GM21825 (cell line): ENCODE results near the gene CCDC201.
"Not testable (repeated sequence)": the region's sequence is repeated elsewhere in the genome, so short reads cannot be mapped to it uniquely, and the experiment has no call there.

Source experiments
- ATAC-seq: cut with Tn5 transposase; IDR thresholded peaks from one replicate; pipeline ENCODE4 v1.9.1; 2021; ENCODE audit warnings: mild to moderate bottlenecking, moderate library complexity; ENCODE audit not compliant: unreplicated experiment

The CCDC201 gene

DNA sequence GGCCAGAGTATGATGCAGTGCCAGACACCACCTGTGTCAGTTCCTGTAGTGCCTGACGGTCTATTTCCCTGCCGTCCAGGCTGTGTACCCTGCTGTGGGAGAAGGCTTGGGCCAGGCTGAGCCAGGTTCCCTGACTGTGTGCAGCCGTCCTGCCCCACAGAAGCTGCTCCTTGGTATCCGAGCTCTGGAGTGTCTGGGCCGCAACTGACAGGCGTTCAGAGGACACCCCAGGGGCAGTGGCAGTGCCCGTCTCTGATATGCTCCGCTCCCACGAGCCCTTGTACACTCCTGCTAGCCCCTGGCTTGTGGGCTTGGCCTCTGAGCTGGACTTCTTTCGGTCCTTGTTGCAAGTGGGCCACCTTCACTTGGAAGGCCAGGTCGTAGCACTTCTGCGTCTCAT lies 55.0 kb downstream of the CCDC201 start:
- not testable (repeated sequence) for ATAC-seq

- not testable (repeated sequence) for ATAC-seq
Measured at GRCh38 chr7:45817016-45817415, 55.9 kb downstream of the CCDC201 start.

GRCh38 chr7:45814216-45815118 lies 58.4 kb downstream of the CCDC201 start:
- not testable (repeated sequence) for ATAC-seq

DNA sequence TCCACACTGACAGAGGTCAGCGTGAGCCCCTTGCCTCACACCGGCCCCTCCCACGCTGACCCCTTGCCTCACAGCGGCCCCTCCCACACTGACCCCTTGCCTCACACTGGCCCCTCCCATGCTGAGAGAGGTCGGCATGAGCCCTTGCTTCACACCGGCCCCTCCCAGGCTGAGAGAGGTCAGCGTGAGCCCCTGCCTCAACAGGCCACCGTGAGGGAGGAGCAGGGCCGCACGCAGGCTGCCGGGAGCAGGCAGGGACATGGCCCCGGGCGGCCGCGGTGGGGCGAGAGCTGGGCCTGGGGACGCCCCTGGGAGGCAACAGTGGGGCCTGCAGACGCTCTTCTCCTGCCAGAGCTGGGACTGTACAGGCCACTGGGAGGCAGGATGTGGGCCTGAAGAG lies 59.1 kb downstream of the CCDC201 start:
- ATAC-seq: not testable (repeated sequence)

DNA sequence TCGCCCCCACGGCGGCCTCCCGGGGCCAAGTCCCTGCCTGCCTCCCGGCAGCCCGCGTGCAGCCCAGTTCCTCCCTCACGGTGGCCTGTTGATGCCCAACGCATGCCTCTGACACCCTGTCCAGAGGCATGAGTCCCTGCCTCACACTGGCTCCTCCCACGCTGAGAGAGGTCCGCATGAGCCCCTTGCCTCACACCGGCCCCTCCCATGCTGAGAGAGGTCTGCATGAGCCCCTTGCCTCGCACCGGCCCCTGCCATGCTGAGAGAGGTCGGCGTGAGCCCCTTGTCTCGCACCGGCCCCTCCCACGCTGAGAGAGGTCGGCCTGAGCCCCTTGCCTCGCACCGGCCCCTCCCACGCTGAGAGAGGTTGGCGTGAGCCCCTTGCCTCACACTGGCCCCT lies 59.9 kb downstream of the CCDC201 start:
- no peak for ATAC-seq

GRCh38 chr7:45811652-45812234 lies 61.1 kb downstream of the CCDC201 start:
- ATAC-seq: not testable (repeated sequence)

DNA sequence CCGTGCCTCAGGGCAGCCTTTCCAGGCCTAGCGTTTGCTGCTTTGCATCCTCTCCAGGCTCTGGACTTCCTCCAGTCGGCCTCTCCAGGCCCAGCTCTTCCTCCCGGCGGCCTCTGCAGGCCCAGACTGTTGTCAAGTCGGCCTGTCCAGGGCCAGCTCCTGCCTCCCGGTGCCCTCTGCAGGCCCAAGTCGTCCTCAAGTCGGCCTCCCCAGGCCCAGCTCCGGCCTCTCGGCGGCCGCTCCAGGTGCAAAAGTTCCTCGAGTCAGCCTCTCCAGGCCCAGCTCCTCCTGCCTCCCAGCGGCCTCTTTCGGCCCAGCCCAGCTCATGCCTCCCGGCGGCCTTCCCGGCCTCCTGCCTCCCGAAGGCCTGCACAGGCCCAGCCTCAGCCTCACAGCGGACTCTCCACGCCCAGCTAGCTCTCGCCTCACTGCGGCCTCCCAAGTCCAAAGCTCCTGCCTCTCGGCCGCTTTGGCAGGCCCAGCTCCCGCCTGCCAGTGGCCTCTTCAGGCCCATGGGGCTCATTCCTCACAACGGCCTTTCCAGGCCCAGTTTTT lies 62.4 kb downstream of the CCDC201 start:
- ATAC-seq: not testable (repeated sequence)
